ENCODE data around the gene KCNJ3. TPM values are rescaled to one million over a fixed set of nuclear protein-coding genes. Genes with fewer than 3 reads are reported as not detected.

The KCNJ3 gene
- total and polyA plus RNA-seq, 2 of the 13 experiments (the other 11 are each of a cell fraction or from before 2014, with no cell fraction given) = not detected

DNA sequence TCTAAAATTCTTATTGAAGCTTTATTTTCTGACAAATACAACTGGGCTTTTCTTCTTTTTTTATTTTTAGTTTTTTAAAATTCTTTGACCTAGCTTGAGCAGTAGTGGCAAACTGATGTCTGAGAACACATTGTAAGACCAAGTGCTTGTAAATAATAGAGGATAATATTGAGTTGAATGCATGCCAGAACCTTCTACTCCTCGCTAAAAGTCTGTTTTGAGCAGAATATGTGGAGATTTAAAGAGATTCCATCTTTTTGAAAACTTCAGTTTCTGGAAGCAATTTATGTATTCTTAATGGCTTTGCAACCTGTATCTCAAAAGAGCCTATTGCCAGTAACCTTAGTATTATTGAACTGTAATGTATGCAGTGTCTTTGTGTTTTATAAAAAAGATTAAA, 148.3 kb downstream of the KCNJ3 start:
- ATAC-seq (no peak), DNase-seq (ENCODE audit: low spot score) (no peak), FAIRE-seq (no peak)
- ChIA-PET CTCF (ENCODE audit: low intra/inter-chr PET ratio, low total read pairs) (no interaction called here), POLR2A (no interaction called here)
- BruUV-seq (replicated peaks) = no TSS peak
- Histone ChIP-seq H2AFZ (ENCODE audit: low read length) (no peak overlapping the region), H3K4me3 (replicated peaks in 1 of 3; ENCODE audit: insufficient read depth in 1 of 3, low read depth in 2 of 3, low read length in 3 of 3) (no peak overlapping the region), H3K4me1 (ENCODE audit: insufficient read depth, low read length) (no peaks in the 10 kb centered on the region), H3K9ac (ENCODE audit: insufficient read depth, low read depth, low read length) (no peak overlapping the region), H3K27me3 (ENCODE audit: control insufficient read depth in 1 of 2, insufficient read depth in 2 of 2, low read length in 2 of 2) (no peaks in the 10 kb centered on the region), H3K79me2 (ENCODE audit: insufficient read depth, low read length) (no peaks in the 10 kb centered on the region), H3K4me2 (ENCODE audit: low read depth, low read length) (no peak overlapping the region), H4K20me1 (ENCODE audit: insufficient read depth, low read length) (no peaks in the 10 kb centered on the region), H3K27ac (ENCODE audit: extremely low read length, insufficient read depth, low read length) (no peak overlapping the region), H3K36me3 (replicated peaks in 1 of 2; ENCODE audit: control insufficient read depth in 1 of 2, insufficient read depth in 2 of 2, low read length in 2 of 2) (no peaks in the 10 kb centered on the region), H3K9me3 (ENCODE audit: low read length) (no peaks in the 10 kb centered on the region)
- no peak for TF ChIP-seq HIC2 (CRISPR knock-in tag; IDR thresholded peaks at IDR 0.05; ENCODE audit: low read depth)
- no peak for TF ChIP-seq SKIL (CRISPR knock-in tag; IDR thresholded peaks at IDR 0.05; ENCODE audit: borderline replicate concordance)
- TF ChIP-seq ZNF234 (CRISPR knock-in tag; conservative IDR thresholded peaks at IDR 0.05) = no peak
- no peak for TF ChIP-seq SAFB2 (CRISPR knock-in tag; IDR thresholded peaks at IDR 0.05; ENCODE audit: borderline replicate concordance, low read depth)
- TF ChIP-seq RBAK (CRISPR knock-in tag; IDR thresholded peaks at IDR 0.05) = no peak
- TF ChIP-seq IKZF1 (IDR thresholded peaks at IDR 0.05) = no peak
- no peak for TF ChIP-seq ZSCAN25 (CRISPR knock-in tag; IDR thresholded peaks at IDR 0.05)
- TF ChIP-seq TBX2 (CRISPR knock-in tag; IDR thresholded peaks at IDR 0.05; ENCODE audit: borderline replicate concordance) = no peak
- no peak for TF ChIP-seq RXRA (CRISPR knock-in tag; IDR thresholded peaks at IDR 0.05)
- WGBS (ENCODE audit: low lambda C conversion rate) = 0% methylated on average over 1 of the region's 1 CpG
- intact Hi-C loops (cut with micrococcal nuclease; ENCODE audit: unreplicated experiment) = no loop called here
- in situ Hi-C loops (cut with HindIII; ENCODE audit: extremely low pct_ligation_motif_present, low pct_unique_long_range_greater_than_20kb) = no loop called here
